Stimulated activated CD4-positive, alpha-beta T cell treated with anti-CD3 and anti-CD28 coated beads, Interleukin-2, amount 100 ng/mL, for 48 hours (primary cell): ENCODE results near the gene P2RY6.
"Not testable (repeated sequence)": the region's sequence is repeated elsewhere in the genome, so short reads cannot be mapped to it uniquely, and the experiment has no call there.

ENCODE experiments used
- DNase-seq, 2 donors: peaks; one replicate each; pipeline ENCODE4 v3.0.0-alpha.2; 2020

The P2RY6 gene

GRCh38 chr11:73262851-73263495, 9.2 kb upstream of the P2RY6 start:
- DNase-seq, result no peak

- no peak for DNase-seq
These were observed 8.5 kb upstream of the P2RY6 start for GRCh38 chr11:73263640-73264039.

DNA sequence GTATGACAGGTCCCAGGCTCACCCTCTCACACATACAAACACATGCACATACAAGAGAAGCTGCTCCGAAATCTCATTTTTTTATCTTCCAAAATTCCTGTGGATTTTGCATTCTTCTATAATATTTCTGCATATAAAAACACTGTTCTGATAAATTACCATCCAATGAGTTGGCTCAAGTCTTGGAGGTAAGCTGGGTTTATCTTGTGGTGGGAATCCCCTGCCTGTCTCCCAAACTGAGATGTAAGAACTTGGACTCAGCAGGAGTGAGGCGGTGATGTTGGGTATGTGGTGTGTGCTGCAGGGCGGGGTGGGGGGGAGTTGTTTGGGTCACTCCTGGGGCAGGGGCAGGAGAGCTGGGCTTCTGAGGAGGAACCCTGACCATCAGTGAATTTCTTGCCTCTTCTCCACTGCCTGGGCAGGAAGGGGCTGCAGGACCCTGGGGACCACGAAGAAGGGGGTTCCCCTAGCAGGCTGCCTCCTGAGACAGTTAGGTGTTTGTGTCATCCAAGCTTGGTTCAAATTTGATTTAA, 6.8 kb upstream of the P2RY6 start:
- DNase-seq, result no peak

DNA sequence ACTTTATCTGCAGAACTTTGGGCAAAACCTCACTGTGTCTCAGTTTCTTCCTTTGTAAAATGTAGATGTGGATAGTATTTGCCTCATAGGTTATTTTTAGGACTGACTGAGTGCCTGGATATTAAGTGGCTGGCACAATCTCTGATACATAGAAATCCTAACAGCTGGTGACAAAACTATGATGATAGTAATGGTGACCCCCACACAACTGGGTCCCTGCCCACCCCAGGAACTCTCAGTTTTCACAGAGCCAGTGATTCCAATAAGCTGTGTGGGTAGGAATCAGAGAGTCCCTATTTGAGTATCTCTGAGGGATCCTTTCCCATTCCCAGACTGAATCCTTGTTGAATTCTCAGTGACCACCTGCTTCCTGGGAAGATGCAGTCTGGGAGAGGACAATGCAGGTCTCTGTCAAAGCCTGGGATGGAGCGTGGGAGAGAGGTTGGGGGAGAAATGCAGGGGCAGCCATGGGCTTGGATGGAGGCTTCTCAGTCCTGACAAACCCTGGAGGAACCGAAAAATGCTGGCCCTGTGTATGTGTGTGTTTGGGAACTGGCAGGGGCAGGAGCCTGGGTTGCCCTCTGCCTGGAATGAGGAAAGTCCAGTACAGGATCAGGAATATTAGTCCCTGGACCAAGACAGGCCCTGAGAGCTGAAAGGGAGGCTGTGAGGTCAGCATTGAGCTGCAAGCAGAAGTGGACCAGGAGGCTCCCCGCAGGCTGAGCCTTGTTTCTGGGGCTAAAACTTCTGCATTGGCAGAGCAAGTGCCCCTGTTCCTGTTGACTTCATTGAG, 6.1 kb upstream of the P2RY6 start:
- DNase-seq, result no peak

DNA sequence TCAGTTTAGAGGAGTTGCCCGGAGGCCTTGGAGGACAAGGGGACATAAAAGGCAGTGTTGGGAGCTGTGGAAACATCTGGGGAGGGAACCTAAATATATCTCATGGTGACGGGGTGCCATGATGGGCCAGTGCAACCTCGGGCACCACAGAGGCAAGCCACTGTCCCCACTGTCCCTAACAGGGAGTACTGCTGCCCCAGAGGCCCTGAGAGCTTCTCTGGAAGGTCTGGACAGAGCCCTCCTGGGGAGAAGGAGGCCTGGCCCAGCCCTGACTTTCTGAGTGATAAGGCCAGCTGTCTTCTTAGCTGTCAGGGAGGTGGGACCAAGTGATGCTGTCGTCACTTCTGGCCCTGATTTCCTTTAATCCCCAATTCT, 5.5 kb upstream of the P2RY6 start:
- DNase-seq, result no peak

- no peak for DNase-seq
These were observed 4.9 kb upstream of the P2RY6 start for GRCh38 chr11:73267122-73267846.

DNA sequence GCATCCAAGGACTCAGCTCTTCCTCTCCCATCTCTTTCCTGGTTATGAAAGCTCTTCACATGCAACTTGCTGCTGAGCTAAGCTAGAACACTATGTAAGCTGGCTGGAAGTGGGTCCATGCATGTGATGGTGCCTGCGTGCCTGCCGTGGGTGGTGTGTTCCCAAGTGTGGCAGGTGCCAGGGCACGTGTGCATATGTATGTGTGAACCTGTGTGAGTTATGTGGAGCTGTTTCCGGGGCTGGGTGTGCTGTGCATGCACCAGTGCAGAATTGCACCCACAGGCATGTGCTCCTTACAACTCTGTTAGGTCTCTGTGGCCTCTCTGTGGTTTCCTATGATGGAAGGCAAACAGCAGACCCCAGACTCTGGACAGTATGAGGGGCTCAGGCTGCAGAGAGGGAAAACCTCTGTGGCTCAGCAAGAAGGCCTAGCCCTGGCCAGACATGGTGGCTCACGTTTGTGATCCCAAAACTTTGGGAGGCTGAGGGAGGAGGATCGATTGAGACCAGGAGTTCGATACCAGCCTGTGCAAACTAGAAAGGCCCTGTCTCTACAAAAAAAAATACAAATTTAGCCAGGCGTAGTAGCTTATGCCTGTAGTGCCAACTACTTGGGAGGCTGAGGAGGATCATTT, 4.1 kb upstream of the P2RY6 start:
- no peak for DNase-seq

DNA sequence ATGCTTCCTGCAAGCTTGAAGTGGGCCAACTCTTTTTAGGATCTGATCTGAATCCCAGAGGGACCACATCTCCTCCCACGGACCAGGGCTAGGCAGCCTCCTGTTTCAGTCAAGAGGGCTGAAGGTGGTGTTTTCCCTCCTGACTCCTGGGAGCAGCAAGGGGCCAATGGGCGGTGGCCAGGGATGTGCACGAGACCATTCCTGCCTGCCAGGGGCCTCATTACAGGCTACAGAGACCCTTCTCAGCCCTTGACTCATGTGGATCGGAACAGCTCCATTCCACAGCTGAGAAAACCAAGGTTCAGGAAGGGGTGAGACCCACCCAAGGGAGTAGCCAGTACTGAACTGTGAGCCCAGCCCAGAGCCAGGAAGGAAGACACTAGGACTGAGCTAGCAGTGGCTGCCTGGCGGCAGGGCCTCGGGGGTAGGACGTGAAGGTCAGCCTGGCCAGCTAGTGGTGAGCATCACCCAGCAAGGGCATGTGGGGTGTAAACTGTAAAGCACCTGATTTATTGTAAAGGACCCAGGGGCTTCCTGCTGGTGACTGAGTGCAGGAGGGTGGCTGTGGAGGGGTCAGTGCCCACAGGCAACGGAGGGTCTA, 3.4 kb upstream of the P2RY6 start:
- DNase-seq, result no peak

DNA sequence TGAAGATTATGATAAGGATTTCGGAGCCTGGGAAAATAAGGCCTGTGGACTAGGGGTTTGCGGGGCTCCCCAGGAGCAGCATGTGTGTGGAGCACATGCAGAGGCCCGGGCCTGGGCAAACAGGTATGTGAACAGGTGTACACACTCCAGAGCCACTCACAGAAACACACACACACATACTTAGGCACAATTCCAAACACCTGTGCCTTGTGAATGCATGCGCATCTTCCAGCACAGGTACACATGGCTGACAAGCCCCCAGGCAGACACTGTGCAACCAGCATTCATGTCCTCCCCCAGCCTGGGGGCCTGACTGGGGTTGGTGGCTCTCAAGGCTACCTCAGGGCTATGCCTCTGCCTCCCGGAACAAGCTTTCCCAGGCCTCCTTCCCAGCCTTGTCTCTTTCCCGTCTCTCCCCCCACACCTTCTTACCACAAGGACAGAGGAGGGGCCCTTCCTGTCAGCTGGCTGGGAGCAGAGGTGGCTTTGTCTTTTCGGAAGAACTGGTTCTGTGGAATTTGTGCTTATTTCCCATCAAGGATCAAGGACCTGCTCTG, 2.6 kb upstream of the P2RY6 start:
- DNase-seq, result no peak

DNA sequence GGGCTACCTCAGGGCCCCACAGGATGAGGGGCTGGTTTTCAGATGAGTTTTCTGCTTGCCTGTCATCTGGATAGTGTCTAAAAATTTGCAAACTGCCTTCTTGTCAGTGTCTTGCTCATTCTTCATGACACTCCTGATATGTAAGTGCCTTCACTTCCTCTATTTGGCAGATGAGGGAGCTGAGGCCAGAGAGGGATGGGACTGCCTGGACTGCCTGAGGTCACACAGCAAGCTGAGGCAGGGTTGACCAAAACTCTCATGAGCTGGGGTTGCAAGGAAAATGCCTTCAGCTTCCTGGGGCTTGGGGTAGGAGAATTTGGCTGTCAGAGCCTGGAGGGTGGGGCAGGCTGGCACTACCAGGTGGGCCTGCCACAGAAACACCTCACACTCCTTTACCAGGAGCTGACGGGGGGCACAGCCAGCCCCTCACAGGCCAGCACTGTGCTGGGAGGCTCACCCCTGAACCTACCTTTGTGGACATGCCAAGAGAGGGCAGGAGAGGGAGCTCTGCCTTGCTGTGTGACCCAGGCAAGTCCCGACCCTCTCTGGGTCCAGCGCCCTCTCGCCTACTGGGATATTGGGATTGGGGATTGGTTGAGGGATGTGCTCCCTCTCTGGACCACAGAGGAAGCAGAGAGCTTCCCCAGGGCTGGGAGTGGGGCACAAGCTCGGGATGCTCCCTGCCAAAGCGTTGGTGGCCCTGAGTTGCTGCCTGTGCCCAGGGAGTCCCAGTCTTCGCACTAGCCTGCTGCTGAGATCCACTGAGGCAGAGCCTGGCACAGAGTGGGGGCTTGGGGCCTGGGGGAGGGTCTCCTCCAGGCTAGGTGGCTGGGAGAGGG, 1.9 kb upstream of the P2RY6 start:
- no peak for DNase-seq

GRCh38 chr11:73270855-73271477, 1.2 kb upstream of the P2RY6 start:
- DNase-seq, result no peak

DNA sequence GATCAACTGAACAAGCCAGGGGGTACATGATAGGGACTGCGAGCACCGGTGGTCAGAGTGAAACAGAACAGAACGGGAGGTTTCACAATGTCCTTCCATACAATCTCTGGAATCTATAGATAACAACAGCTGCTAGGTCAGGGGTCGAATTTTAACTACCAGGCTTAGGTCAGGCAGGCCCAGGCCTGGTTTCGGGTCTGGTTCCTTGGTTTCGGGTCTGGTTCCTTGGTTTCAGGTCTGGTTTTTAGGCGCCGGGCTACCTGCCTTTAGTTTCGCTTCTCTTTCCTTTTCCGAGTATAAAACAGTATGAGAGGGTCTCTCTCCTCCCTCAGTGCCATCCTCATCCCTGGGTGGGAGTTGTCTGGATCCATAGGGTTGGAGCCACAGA, 666 bp upstream of the P2RY6 start:
- DNase-seq, result not testable (repeated sequence)

DNA sequence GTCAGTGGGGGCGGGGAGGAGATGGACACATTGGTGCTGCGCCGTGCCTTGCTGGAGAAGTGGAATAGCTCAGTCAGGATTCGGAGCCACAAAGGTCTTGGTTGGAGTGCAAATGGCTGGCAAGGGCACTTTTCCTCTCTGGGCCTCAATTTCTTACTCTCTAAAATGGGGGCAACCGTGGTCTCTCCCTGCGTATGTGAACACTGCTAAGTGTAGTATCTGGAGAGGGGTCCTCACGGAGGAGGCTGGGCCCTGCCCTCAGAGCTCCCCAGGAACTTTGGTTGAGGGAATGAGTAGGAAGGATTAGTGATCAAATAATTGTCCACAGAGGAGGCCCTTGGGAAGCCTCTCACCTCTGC, 521 bp downstream of the P2RY6 start:
- DNase-seq, result no peak

- no peak for DNase-seq
These were observed 1.2 kb downstream of the P2RY6 start for GRCh38 chr11:73273222-73273895.

DNA sequence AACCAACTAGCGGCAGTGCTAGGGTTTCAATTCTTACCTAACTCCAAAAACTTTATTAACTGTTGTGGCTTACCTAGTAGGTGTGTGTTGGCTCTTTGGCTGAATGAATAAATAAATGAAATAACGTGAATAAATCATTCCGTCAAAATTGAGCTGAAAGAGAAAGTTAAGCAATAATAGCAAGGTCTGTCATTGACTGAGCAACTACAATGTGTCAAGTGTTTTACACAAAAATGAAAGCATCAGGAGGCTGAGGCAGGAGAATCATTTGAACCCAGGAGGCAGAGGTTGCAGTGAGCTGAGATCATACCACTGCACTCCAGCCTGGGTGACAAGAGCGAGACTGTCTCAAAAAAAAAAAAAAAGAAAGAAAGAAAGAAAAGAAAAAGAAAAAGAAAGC, 2.1 kb downstream of the P2RY6 start:
- not testable (repeated sequence) for DNase-seq

- no peak for DNase-seq
These were observed 2.7 kb downstream of the P2RY6 start for GRCh38 chr11:73274722-73275380.

DNA sequence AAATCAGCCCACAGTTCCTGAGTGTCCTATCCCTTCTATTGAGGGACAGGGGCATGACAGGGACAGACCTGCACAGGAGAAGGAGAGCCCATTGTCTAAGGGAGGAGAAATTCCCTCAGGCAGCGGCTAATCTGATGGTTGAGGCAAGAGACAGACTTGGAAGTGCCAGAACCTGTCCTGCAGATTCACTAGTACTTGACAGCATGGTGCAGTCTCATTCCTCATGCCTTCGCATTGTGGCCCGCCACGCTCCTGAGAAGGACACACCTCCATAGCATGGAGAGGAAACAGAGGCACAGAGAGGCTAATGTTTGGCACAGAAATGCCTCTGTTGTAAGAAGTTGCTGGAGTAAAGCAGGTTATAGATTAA, 3.2 kb downstream of the P2RY6 start:
- DNase-seq, result no peak

DNA sequence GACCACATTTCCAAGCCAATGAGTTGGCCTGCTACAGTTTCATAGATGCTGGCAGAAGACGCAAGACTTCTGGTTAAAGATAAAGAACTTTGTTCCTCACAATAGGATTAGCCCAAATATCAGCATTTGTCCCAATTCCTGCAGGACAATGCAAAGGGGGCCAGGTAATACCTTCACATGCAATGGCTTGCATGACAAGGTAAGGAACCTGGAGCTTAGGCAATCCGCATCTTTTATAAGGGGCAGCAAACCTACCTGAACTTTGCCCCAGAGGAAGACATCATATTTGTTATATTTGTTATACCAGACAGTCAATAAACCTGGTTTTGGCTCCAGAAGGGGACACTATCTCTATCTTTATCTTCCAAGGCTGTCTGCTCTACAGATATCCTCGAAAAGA, 5.3 kb downstream of the P2RY6 start:
- DNase-seq, result no peak

GRCh38 chr11:73280626-73281025, 8.5 kb downstream of the P2RY6 start:
- no peak for DNase-seq

DNA sequence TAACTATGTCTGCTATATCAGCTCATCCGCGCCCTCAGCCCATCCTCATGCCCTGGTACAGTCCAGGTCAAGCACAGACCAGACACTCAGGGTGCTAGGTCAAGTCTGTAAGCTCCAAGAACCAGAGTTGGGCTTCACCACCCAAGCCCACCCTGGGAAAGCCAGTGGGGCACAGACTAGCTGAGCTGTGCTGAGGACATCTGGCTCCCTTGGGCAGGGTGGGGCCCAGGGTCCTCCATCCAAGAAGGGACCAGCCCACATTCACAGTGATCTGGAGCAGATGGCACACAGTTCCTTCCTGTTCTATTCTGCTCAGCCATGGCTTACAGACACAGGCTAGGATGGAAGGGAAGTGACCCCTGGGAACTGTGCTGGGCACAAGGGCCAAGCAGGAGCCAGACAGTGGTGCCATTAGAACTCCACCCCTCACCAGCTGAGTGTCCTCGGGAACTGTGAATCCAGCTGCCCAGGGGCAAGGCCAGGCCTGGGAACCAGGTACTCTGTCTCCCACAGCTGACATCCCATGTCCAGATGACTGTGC, 9.1 kb downstream of the P2RY6 start:
- DNase-seq, result no peak
